HG03558 (cell line): Measurements from ENCODE around the gene PIK3CA.
"Not testable (repeated sequence)": the region's sequence is repeated elsewhere in the genome, so short reads cannot be mapped to it uniquely, and the experiment has no call there.

ENCODE experiments used
- ATAC-seq: cut with Tn5 transposase; IDR thresholded peaks from one replicate; pipeline ENCODE4 v1.9.1; 2021; ENCODE audit warnings: moderate number of reproducible peaks; ENCODE audit not compliant: unreplicated experiment; ENCODE audit errors: extremely low read depth

Gene PIK3CA

GRCh38 chr3:179147873-179148615, at the start of gene PIK3CA:
PIK3CA (plus strand) TSS chr3:179148357; CDS start chr3:179198826, 50,469 bp downstream.
- peak; percentile 53 for ATAC-seq

DNA sequence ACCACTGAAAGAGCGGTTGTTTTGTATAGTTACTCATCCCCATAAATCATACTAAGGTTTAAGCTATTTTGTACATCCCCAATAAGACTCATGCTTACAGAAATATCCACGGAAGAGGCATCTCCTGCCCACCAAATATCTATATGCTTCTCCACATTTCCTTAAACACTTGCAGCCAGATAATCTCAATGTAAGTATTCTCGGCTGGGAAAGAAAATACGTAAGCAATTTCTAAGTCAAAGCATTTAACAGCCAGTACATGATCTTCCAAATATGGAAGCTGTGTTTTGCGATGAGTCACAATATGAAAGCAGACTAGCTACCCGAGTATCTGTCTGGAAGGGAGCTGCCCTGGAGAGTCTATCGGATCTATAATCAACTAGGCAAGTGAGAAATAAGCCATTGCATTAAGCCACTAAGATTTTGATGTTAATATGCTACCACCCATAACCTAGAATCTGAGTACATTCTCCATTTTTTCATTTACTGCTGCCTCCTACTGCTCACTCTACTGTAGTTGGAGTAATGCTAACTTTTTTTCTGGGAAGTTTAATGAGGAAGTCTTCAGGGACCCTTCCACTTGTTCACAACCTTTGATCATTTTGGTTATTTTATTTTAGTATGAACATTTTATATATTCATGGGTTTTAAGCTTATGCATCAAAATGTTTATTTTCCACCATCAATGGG, 49.6 kb upstream of the PIK3CA start:
- no peak for ATAC-seq

- no peak for ATAC-seq
Measured at GRCh38 chr3:179100652-179101051, 47.5 kb upstream of the PIK3CA start.

GRCh38 chr3:179105881-179106280, 42.3 kb upstream of the PIK3CA start:
- no peak for ATAC-seq

DNA sequence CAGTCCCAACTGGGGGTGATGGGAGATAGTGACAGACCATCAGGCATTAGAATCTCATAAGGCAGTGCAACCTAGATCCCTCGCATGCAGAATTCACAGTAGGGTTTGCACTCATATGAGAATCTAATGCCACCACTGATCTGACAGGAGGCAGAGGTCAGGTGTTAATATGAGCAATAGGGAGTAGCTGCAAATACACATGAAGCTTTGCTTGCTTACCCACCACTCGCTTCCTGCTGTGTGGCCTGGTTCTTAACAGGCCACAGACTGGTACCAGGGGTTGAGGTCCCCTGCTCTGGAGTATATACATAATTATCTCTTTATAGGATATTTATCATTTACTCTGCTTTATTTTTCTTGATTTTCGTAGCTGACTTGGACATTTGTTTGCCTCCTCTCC, 40.5 kb upstream of the PIK3CA start:
- no peak for ATAC-seq

DNA sequence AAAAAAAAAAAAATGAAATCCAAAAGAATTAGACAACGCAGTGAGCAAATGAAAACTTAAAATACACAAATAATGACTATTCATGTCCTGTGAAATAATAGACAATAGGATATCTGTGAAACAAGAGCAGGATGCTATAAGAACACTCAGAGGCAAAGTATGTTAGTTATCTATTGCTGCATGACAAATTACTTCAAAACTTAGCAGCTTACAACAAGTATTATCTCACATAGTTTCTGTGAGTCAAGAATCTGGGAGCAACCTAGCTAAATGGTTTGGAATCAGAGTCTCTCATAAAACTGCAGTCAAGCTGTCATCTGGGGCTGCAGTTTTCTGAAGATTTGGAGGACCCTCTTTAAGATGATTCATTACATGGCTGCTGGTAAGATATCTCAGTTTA, 40.1 kb upstream of the PIK3CA start:
- no peak for ATAC-seq

GRCh38 chr3:179113903-179114302, 34.3 kb upstream of the PIK3CA start:
- ATAC-seq = no peak

DNA sequence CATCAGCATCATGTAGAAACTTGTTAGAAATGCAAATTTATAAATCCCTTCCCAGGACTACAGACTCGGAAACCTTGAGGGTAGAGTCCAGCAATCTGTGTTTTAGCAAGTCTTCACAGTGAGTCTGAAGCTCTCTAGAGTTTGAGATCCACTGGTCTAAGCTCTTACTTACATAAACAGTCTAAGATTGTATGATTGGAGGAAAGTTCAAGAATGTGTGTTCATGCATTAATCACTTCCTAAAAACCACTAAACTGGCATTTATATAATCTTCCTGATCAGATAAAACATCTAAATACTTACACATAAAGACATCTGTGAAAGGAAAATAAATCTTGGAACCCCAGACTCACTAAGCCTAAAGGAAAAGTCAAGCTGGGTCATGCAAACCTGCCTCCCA, 32.7 kb upstream of the PIK3CA start:
- ATAC-seq = not testable (repeated sequence)

DNA sequence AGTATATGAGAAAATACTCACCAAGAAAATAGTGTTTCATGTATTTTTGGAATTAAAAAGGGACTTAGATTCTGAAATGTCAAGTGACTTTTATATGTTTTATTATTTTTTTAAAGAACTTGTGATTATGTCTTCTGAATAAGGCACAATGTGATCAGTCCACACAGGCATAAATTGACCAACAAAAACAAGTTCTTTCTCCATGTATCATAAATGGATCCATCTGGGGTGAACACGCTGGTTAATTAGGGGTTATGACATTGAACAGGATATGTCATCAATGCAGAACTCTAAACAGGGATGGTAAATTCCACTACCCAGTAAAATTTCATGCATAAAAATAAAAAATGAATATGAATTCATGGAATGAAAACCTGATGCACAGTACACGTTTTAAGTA, 31.3 kb upstream of the PIK3CA start:
- ATAC-seq = no peak

DNA sequence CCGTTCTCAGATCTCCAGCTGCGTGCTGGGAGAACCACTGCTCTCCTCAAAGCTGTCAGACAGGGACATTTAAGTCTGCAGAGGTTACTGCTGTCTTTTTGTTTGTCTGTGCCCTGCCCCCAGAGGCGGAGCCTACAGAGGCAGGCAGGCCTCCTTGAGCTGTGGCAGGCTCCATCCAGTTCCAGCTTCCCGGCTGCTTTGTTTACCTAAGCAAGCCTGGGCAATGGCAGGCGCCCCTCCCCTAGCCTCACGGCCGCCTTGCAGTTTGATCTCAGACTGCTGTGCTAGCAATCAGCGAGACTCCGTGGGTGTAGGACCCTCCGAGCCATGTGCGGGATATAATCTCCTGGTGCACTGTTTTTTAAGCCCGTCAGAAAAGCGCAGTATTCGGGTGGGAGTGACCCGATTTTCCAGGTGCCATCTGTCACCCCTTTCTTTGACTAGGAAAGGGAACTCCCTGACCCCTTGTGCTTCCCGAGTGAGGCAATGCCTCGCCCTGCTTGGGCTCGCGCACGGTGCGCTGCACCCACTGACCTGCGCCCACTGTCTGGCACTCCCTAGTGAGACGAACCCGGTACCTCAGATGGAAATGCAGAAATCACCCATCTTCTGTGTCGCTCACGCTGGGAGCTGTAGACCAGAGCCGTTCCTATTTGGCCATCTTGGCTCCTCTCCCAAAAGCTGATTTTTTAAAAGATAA, 15.8 kb upstream of the PIK3CA start:
- ATAC-seq = not testable (repeated sequence)

GRCh38 chr3:179133575-179133974, 14.6 kb upstream of the PIK3CA start:
- ATAC-seq = no peak

DNA sequence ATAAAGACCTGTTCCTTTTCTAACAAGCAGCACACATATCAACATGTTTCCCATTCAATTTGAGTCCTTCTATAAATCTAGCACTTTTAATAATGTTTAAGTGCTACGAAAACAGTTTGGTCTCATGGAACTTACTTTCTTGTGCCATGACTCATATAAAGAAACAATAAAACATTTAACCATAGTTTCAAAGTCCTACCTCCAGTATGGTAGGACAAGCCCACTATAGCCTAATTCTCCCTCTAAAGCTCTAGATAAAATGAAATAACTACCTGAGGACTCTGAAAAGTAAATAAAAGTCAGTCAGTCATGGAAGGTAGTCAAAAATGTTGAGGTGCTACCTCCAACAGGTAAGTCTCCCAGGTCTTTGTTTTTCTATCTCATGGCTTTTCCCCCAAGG, 12.0 kb upstream of the PIK3CA start:
- no peak for ATAC-seq

GRCh38 chr3:179141890-179142289, 6.3 kb upstream of the PIK3CA start:
- no peak for ATAC-seq

DNA sequence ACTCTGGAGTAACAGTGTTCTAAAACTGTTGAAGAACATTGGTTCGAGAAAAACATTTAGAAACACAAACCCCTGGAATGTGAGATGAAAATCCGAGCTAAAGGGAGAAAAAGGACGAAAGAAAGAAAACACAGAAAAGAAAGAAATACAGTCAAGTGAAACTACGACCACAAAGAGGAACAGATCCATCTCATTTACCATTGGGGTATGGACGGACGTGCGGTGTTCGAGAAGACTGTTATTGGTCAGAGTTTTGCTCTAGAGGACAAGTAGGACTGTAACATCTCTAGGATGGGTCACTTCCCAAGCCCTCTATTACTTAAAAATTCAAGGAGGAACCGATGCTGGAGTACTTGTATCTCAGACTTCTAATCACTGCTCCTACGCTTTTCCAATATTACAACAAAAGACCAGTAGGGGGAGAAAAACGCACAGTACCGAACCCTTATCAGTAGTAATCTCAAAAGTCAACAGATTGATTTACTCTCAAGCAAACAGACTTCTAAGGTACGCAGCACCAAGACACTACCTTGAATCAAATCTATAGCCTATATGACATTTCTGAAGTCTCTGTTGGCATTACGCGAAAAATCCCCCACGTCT, 1.1 kb upstream of the PIK3CA start:
- no peak for ATAC-seq

- ATAC-seq = no peak
Measured at GRCh38 chr3:179147514-179147872, 664 bp upstream of the PIK3CA start.

DNA sequence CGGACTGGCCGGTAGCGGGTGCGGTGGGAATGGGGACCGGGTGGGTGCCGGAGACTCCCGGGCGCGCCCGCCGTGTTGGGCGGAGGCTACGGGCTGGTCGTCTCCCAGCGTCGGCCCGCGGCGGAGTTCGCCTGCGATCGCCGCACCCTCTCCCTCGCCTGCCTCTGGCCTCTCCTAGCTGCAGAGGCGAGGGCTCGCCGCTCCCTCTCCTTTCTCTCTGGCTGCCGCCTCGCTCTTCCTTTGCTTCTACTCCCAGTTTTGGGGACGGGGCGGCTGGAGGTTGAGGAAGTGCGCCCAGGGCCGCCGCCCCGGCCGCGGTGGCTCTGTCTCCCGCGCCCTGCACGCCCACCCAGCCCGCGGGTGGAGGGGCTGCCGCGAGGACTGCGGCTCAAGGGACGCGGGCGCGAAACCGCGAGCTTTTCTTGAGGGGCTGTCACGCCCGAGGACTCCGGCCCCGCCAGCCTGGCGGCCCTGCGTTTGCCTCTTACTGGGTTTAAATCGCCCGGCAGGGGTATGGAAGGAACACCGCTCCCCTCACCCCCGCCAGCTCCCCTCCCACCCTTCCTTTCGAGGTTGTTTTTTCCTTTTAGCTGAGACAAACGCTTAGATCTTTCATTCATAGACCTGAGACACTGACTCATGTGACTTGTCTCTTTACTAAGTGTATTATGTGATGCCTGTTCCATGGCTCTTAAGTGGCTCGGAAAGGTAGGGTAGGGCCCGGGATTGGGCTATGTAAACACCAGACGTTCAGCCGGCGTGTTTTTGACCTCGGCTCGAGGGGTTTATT, 654 bp downstream of the PIK3CA start:
- peak; percentile 1 for ATAC-seq

GRCh38 chr3:179149406-179149867, 1.3 kb downstream of the PIK3CA start:
- ATAC-seq = no peak

- no peak for ATAC-seq
Measured at GRCh38 chr3:179149951-179150350, 1.8 kb downstream of the PIK3CA start.

DNA sequence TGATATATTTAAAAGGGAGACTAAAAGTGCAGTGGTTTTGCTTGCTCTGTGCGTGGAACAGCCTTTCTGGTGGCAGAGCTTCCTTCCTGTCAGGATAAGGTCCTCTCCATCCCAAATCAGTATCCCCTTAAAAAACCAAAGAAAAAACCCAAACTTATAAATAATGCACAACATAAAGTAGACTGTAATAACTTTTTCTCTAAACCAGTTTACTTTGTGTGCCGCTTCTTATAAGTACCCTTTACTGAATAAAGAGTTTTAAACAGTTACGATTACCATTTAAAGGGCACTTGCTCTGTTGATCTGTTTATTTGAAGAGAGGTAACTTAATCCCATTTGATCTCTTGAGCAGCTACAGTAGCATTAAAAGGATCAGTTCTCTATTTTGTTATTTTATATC, 2.5 kb downstream of the PIK3CA start:
- ATAC-seq = no peak

DNA sequence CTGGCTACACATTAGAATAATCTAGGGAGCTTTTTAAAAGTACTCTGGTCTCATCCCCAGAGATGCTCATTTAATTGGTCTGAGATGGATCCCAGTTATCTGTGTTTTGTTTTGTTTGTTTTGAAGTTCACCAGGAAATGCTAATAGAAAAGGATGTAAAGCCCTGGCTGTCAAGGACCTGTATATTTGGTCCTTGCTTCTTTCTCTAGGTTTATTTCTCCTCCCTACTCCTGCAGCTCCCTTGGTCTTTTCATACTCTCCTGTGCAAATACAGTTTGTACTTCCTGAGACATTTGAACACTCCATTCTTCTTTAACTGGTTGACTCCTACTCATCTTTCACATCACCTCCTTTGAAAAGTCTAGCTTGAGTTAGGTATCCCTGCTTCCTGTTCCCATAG, 3.3 kb downstream of the PIK3CA start:
- no peak for ATAC-seq
